ENCODE results near the gene ATOSA.

ATOSA gene

GRCh38 chr15:52682200-52682599 is 3.0 kb upstream of the ATOSA start:
- DNase-seq (ENCODE audit: low read depth in 2 of 2), result no peak

- no peak for DNase-seq (ENCODE audit: low read depth in 2 of 2)
These were observed 2.3 kb upstream of the ATOSA start for GRCh38 chr15:52681441-52681840.

DNA sequence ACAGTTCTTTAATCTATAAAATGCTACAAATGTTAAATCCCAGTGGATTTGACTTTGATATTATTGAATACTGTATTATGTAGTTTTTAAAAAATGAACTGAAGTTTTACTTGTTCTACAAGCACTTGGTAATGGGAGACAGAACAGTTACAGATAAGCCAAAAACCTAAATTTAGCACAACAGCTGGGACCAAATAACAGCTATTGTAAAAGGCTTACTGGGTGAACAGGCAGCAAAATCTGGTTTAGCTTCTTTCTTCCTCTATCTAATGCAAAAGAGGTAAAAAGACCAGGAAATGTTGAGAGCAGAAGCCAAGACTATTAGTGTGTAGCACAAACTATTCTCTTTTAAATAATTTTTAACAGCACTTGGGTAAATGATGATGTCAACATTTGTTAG is 1.6 kb upstream of the ATOSA start:
- no peak for DNase-seq (ENCODE audit: low read depth in 2 of 2)

DNA sequence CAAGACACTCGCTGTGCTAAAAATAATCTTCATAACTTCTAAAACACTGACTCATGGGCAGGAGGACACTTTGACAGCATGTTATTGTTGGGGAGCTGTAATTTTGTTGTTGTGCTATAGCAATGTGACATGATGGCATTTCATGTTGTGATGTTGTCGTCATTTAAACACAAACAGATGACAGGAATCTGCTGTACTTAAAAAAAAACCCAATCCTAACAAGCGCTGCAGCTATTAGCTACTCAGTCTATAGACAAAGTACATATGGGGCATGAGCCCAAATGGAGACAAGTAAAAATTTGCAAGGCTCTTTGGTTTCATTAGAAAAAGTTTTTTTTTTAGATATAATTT is 828 bp upstream of the ATOSA start:
- no peak for DNase-seq (ENCODE audit: low read depth in 2 of 2)

DNA sequence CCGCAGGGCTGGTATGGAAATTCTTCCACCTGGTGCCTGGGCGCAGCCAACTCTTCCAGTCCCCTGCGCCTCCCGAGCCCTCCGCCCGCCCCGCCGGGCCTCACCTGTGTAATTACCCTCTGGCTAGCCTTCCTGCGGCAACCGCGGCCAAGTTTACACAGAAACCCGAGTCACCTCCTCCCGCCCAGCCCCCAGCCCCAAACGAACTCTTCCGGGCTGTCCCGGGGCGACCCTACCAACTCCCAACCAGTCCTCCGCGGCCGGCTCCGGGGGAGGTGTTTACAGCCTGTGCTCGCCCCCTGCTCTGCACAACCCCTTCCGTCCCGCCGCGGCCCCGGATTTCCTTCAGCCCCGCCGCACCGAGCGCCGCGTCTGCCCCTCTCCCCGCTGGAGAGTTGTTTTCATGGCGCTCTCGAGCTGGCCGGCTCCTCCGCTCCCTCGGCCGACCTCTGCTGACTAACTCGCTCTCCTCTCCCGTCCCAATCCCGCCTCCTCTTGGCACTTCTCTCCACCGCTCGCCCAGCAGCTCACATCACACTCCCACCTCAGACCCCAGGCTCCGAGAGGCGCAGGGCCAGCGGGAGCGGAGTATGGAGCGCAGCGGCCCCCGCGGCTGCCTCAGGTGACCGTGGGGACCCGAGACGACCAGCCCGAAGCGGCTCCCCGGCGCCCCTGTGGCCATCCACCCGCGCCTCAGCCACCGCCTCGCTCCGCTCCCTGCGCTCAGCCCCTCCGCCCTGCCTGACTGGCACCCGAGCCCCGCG is 538 bp downstream of the ATOSA start:
- peak; percentile 11 to 26 for DNase-seq (ENCODE audit: low read depth in 2 of 2)

DNA sequence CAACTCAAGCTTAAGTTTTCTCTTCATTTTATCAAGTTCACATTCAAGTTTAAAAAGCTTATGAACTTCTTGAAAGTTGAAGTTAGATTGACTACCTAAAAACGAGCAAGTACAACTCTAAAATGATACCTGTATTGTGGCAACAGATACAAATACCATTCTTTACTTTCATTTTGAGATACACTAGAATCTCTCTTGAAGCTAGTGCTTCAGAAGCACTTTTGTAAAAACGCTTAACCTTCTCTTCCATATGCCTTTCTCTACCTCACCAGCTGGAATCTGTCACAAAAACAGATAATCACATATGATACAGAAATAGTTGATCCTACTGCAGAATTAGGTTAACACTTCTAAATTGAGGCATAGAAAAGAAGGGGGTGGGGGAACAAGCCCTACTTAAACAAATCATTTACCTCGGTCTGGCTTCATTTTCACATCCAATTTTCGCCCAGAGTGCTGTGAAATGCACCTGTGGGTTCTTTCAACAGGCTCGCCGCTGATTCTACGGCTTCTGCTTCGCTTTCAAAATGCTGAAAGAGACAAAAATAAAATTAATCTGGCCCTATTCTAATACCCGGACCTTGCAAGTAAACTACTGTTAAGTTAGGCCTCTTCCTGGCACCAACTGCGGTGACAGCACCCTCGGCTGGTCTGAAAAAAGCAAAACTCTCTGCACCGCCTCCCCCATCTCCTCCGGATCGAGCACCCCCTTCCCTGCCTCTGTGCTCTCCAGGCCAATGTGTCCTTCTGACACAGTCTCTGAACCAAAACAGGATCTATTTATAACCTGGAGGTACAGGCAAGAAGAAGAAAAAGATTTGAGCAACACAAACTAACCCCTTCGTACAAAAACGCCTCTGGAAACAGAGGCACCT is 1.4 kb downstream of the ATOSA start:
- peak; percentile 14 to 20 for DNase-seq (ENCODE audit: low read depth in 2 of 2)

DNA sequence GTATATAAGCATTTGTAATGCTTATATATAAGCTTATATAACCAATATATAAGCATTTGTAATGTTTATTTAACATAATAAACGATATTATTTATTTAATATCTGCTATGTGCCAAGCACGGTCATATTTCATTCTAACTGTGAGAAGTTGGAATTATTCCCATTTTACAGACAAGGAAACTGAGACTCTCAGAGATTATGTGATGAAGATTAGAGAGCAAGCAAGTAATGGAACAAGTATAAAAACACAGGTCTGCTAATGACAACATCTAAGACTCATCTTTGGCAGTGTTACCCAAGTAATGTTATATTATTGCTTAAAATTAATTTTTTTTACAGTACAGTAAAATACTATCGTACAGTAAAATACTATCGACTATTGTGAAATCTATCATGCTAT is 4.4 kb downstream of the ATOSA start:
- no peak for DNase-seq (ENCODE audit: low read depth in 2 of 2)

DNA sequence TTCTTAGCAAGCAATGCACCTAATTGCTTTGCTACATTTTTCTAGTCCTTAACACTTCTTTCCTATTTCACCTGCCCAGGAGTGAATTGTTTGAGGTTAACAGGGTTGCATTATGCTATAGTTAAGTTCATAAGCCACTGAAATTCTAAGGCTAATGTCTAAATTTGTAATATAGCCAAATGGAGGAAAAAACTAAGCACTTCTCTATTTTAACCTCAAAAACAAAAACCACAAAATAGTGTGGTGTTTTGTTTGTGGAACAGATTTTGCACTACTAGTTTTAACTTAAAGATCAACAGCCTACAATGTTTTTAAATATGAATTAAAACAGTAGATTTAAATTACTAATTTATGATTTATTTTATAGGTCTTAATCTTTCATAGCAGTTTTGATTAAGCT is 5.5 kb downstream of the ATOSA start:
- DNase-seq (ENCODE audit: low read depth in 2 of 2), result no peak

- DNase-seq (ENCODE audit: low read depth in 2 of 2), result no peak
These were observed 5.9 kb downstream of the ATOSA start for GRCh38 chr15:52673312-52673711.

DNA sequence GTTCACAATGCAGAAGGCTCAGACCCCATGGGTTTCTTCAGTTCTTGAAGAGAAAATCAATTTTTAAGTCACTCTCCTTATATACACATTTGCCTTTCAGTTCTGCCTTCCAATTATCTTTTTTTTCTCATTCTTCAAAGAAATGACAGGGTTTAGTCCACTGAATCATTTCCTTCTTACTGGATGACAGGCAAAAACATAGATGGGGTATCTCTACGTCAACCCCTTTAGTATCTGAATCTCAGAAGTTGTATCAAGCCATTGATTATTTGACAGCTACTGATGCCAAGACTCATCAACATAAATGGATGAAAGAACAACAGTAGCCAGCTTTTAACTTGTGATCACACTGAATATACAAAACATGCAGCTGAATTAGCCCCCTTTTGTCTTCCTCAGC is 6.5 kb downstream of the ATOSA start:
- DNase-seq (ENCODE audit: low read depth in 2 of 2), result no peak

GRCh38 chr15:52670087-52670486 is 9.1 kb downstream of the ATOSA start:
- no peak for DNase-seq (ENCODE audit: low read depth in 2 of 2)

DNA sequence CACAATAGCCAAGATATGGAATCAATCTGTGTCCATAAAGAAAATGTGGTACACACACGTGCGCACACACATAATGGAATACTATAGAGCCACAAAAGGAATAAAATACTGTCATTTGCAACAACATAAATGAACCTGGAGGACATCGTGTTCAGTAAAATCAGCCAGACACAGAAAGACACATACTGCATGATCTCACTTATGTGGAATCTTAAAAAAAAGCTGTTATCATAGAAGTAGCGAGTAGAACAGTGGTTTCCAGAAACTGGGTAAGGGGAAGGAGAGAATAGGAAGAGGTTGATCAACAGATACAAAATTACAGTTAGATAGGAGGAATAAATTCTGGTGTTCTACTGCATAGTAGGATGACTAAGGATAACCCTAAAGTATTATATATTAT is 11.1 kb downstream of the ATOSA start:
- no peak for DNase-seq (ENCODE audit: low read depth in 2 of 2)

DNA sequence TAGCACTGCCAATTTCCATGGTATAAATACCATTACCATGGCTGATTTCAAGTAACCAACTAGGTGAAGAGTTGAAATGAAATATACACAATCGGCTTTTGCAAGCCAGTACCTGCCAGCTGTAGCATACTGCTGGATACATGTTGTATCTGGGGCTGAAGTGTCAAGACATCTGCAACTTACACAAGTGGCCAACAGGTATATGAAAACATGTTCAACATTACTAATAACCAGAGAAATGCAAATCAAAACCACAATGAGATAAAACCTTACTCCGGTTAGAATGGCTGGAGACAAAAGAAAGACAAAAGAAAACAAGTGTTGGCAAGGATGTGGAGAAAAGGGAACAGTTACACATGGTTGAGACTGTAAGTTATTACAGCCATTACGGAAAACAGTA is 11.6 kb downstream of the ATOSA start:
- no peak for DNase-seq (ENCODE audit: low read depth in 2 of 2)

- DNase-seq (ENCODE audit: low read depth in 2 of 2), result no peak
These were observed 15.5 kb downstream of the ATOSA start for GRCh38 chr15:52663536-52664294.

DNA sequence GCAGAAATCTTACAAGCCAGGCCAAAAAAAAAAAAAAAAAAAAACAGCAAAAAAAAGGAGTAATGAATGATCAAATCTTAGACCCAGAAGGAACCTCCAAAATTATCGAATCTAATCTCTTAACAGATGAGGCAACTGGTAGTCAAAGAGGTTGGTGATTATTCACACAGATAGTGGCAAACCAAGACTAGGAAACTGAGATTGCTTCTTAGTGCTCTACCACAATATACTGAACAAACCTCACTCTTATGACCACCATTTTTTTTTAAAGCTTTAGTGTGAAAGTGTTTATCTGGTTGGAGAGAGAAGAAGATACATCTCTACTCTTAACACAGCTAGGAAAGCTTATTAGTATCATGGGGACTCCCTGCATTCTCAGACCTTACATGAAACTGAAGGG is 17.3 kb downstream of the ATOSA start:
- no peak for DNase-seq (ENCODE audit: low read depth in 2 of 2)

DNA sequence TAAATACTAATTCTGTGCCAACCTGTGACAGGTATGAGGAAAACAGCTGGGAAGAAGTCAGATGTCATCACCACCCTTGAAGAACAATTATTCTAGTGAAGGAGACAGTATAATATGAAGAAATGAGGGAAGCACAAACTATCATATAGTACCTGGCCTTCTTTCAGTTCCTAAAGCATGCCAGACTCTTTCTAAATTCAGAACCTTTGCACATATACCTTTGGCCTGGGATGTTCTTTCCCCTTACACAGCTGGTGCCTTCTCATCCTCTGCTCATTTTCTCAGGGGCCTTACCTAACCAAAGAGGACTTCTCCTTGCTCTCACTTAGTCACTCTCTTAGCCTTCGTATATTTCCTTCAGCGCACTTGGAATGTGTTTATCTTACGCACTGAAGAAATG is 19.0 kb downstream of the ATOSA start:
- DNase-seq (ENCODE audit: low read depth in 2 of 2), result no peak

DNA sequence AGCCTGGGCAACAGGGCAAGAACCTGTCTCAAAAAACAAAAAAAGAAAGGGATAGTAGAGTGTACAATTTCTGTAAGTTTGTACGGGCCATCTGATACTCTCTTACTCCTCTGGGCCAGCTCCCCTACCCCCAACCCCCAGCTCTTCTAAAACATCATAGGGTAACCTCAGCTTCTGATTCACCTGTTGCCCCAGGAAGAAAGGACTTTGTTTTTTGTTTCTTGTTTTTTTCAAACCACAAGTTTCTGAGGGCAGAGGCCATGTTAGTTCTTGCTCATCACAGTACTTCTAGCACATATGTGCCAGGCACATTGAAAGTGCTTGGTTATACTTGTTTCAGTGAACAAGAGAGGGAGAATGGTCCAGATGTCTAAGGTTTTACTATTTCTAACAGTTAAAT is 20.2 kb downstream of the ATOSA start:
- DNase-seq (ENCODE audit: low read depth in 2 of 2), result no peak

DNA sequence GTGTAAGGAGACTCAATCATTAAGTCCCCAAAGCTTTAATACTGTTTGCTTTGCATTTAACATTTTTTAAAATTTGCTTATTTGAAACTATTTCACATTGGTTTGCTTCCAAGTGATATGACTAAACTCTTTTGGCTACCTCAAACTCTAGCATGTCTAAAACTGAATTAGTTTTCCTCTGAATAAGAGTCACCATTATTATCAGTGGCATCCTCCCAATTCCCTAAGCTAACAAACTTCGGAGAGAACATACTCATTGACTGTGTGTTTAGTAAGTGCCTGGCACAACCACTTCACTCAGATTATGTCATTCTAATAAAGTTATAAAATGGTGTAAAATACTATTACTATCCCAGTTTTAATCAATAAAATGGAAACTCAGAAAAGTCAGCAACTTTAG is 21.9 kb downstream of the ATOSA start:
- DNase-seq (ENCODE audit: low read depth in 2 of 2), result no peak

DNA sequence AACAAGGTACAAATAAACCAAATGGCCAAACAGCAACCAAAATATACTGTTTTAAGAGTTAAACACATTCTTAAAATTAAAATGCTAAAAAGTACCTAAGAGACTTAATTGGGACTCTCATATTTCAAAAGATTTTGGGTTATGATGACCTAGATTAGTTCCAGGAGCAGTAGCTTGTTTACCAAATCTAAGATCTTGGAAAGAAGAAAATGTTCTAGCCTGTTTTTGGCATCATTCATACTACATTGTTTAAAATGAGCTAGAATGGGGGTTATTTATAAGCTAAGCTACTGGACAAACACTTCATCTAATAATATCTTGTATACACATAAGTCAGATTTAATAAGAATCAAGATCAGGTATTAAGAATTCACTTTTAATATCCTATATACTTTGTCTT is 22.8 kb downstream of the ATOSA start:
- no peak for DNase-seq (ENCODE audit: low read depth in 2 of 2)

- no peak for DNase-seq (ENCODE audit: low read depth in 2 of 2)
These were observed 25.7 kb downstream of the ATOSA start for GRCh38 chr15:52653431-52653964.

- no peak for DNase-seq (ENCODE audit: low read depth in 2 of 2)
These were observed 26.2 kb downstream of the ATOSA start for GRCh38 chr15:52652984-52653383.

- DNase-seq (ENCODE audit: low read depth in 2 of 2), result no peak
These were observed 26.9 kb downstream of the ATOSA start for GRCh38 chr15:52652286-52652685.
